NCI-H82 treated with DMSO at 0.1 percent for 48 hours (cell line): Measurements from ENCODE around the gene PRPS1L1.

Experiments
- DNase-seq: peaks from one replicate; lab custom pipeline; 2025; ENCODE audit not compliant: unreplicated experiment; lab: John Stamatoyannopoulos, UW

The PRPS1L1 gene

GRCh38 chr7:18016547-18017444 is 10.8 kb downstream of the PRPS1L1 start:
- no peak for DNase-seq

- no peak for DNase-seq
Observed at GRCh38 chr7:18013936-18014335, 13.7 kb downstream of the PRPS1L1 start.

- DNase-seq = no peak
Observed at GRCh38 chr7:18004372-18004771, 23.3 kb downstream of the PRPS1L1 start.

- no peak for DNase-seq
Observed at GRCh38 chr7:18003286-18003994, 24.2 kb downstream of the PRPS1L1 start.

DNA sequence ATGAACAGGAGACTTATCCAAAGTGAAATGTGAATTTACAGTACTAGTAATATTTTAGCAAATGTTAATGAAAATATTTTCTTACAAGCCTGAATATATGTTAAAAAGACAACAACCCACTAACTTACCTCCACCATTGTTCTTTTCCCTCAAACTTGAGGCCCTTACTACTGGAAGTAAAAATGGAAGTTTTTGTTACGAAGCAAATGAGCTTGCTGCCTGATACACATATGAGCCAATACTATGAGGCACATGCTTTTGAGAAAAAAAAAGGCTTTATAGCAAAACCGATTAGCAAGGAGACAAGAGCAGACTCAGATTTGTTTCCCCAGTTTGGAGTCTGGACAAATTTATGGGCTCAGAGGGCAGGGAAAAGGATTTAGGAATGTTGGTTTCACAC is 29.0 kb downstream of the PRPS1L1 start:
- no peak for DNase-seq

GRCh38 chr7:17996442-17997223 is 31.0 kb downstream of the PRPS1L1 start:
- DNase-seq = no peak

DNA sequence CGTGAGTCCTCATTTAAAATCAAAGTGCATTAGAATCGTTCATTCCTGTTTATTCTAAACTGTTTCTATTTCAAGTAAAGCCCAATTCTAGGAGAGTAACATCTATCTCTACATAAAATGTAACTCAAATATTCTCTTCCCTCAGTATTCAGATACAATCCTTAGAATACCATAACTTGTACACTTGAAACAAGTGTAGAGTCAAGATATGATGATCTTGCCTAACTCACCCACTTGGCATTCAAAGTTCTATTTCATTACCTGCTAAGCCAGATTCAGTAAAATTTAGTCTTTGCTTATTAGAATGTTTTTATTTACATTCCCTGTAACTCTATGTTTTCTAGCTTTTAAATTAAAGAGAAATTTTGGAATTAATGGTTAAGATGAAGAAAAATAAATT is 31.6 kb downstream of the PRPS1L1 start:
- no peak for DNase-seq

DNA sequence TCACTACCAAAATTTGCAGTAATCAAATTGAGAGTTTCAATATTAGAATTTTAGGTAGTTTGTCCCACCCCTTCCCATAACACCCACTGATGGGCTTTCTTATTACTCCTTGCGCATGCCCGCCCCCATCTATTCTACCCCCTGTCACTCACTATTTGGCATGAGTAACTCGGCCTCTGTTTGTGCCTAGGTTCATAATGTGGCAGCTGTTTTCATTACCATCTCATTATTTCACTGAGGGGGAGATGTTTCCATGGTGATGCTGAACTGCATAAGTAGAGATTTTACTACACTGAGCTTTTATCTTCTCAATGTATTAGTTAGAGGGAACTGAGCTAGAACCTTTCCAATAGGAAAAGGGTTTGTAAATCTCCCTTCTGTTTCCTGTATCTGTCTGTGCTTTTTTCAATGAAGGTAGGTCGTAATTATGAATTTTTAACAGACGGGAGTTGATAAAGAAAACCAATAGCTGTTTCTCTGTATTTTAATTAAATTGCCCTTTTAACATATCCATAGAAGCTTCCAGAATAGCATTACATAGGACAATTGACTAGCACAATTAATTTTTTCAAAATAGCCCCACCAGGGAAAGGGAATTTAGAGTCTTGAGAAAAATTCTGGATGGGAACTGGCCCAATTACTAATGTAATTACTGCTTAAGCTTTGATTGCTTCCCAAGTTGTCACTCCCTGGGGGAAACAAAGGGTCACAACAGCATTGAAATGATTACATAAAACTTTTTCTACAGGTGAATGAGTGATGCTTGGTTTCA is 33.4 kb downstream of the PRPS1L1 start:
- no peak for DNase-seq

- DNase-seq = no peak
Observed at GRCh38 chr7:17991866-17992648, 35.6 kb downstream of the PRPS1L1 start.

DNA sequence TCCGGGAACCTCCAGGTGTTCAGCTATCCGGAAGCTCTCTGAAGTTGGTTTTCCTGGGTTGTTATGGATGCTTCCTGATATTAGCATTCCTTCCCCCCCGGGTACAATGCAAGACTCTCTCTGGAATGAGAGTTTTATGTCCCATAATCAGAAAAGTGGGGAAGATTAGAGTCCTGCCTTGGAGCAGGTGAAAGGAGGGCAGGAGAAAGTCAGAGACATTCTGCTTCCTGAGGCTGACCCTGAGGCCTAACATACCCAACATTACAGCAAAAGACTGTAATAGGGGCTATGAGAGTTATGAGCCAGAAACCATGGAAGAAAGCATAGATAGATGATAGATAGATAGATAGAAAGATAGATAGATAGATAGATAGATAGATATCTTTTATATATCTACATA is 36.9 kb downstream of the PRPS1L1 start:
- no peak for DNase-seq

DNA sequence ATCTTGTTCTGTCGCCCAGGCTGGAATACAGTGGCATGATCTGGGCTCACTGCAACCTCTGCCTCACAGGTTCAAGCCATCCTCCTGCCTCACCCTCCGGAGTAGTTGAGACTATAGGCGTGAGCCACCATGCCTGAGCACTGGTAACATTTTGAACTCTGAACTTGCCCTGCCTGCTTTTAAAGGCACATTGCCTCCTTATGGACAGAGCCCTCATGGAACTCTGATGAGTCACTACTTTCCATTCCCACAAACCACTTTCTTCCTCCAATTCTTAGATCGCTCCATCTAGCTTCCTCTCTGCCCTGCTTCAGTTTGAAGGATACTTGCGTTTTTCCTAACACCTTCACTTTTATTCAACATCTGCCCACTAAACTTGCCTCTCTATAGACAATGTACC is 38.1 kb downstream of the PRPS1L1 start:
- DNase-seq = no peak

DNA sequence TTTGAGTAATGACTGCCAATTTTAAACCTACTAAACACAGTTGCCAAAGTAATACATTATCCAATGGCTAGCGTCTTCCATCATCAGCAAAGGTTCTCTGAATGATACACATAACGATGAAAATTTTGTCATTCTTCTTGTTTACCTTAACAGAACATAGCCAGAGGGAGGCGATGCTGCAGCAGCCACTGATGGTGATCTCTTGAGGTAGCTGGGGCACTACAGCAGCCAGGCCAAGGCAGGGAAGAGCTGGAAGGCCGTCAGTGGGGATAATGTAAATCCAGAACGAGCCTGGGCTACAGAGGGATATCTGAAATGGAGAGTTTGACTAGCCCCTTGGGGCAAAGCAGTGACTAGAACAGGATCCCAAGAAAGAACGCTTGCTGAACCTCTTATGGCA is 38.8 kb downstream of the PRPS1L1 start:
- no peak for DNase-seq

GRCh38 chr7:17988141-17988540 is 39.5 kb downstream of the PRPS1L1 start:
- no peak for DNase-seq

DNA sequence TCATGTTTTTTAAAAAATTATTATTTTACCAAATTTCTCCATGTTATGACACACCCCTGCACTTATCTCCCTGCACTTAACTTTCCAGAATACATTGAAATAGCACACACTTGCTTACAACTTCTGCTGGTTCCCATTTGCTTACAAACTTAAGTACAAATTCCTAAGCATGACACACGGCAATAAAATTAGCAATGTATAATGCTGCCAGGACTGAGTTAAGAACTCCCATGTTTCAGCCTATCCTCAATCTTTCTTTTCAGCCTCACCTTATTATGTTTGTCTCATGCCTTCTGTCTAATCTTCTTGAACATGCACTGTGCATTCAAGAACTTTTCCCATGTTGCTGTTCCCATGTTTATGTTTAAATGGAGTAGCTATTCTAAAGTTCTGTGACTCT is 40.8 kb downstream of the PRPS1L1 start:
- DNase-seq = no peak

- no peak for DNase-seq
Observed at GRCh38 chr7:17985473-17986239, 42.0 kb downstream of the PRPS1L1 start.

DNA sequence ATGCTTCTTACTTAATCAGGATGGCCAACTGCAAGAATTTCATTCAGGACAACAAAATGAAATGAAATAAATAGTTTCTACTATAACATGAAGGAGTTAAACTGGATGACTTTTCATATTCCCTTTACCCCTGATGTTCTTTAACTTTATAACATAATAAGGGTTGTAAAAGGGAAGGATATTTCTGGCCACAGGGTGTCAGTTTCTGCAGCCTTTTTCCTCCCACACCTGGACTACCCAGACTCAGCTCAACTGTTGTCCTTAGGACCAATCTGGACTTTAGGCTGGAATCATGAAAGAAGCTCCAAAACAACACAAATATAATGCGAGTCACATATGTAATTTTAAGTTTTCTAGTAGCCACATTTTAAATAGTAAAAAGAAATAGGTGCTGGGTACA is 43.4 kb downstream of the PRPS1L1 start:
- DNase-seq = no peak

GRCh38 chr7:17983221-17984062 is 44.2 kb downstream of the PRPS1L1 start:
- DNase-seq = no peak

DNA sequence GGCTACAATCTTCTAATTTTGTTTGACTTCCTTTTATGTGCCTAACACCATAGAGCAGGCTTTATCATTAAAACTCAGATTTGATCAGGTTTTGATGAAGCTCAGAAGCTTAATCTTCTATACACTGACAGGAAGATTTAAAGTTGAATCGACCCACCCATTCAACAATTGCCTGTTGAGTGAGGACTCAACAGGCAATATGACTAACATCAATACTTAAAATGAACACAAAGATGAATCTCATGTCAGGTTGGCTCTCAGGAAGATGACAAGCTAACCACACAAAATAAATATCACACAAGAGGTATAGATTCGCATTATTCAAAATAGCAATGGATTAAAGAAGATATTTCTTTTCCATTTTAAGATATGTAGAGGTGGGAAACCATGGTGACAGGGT is 50.7 kb downstream of the PRPS1L1 start:
- DNase-seq = no peak
